GM12873 (cell line): Measurements from ENCODE around the gene ACTBL2.

Experiments
- CTCF ChIP-seq: IDR thresholded peaks from 2 replicates; pipeline ENCODE4 v1.5.1; 2012; ENCODE audit warnings: low read depth, mild to moderate bottlenecking, moderate library complexity, low read length, control low read depth; ENCODE audit not compliant: insufficient read depth; ENCODE audit errors: missing control alignments

The ACTBL2 gene

DNA sequence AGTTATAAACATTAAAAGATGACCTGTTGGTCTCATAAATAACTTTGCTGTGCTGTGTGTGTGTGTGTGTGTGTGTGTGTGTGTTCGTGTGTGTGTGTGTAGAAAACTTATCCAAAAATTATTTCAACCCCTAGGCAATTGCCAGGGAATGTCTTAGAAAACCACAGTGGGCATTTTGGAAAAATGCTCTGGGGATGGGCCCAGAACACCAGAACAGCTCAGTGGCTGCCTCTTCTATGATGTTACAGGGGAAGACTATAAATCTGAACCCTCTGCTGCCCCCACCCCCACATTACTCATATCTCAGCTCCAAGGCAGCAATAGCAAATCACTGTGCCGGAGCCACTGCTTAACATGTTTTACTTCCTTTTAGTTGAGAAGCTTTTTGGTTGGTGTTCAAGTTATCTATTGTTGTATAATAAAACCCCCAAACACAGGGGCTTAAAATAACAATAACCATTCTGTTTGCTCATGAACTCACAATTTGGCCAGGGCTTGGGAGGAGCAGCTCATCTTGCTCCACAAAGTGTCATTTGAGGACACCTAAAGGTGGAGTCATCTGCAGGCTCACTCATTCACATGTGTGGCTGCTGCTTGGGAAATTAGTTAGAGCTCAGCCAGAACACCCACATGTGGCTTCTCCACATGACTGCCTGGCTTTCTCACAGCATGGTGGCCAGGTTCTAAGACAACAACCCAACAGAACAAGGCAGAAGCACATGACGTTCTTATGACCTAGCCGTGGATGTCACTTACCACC, 40.4 kb downstream of the ACTBL2 start:
- no peak for TF ChIP-seq CTCF

DNA sequence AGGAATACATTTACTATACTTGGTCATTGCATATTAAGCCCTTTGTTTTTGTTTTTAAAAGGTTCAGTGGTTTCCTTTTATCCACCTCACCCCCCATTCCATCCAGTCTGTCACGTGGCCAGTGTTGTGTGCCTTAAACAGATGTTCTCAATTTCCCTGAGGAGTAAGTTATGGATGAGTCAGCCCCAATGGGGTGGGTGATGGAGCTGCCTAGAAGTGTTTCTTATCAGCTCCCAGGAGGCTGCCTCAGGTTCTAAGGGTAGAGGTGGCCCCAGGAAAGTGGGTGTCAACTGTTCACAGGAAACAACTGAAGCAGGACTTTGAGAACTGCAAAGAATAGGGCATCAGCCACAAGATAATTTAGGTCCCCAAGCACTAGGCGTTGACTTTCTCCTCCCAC, 41.1 kb downstream of the ACTBL2 start:
- TF ChIP-seq CTCF = no peak

- TF ChIP-seq CTCF = no peak
Observed at GRCh38 chr5:57439601-57440000, 43.0 kb downstream of the ACTBL2 start.

DNA sequence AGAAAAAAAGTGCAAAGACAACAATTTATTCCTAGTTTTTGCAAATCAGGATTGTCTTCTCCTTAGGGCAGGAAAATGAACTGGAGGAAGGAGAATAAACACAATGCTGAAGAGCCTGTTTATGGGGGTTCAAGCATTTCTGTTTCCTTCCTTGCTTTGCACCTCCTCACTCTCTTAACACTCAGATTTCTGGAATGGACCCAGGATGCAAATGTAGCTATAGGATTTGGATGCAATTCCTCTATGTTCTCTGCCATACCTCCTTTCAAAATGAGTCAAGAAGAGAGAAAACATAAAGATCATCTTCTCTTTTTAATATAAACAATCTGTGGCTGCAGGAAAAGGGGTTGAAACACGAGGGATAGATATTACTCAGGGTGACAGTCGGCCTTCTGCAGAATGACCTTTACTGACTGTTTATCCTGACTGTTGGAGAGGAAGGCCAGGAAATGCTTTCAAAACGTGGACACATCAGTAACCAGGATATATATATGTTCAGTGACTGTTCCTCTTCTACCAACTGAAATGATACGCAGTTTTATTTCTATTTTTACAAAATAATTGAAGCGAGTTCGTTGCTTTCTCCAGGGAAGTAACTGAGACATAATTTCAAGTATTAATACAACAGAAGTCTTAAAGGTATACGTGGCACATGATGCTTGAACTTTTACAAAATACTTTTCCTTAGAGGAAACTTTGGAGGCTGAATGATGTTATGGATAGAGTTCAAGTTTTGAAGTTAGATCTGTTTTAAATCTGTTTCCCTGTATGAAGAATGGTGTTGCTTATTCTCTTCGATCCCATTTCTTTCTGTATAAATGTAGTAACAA, 44.4 kb downstream of the ACTBL2 start:
- TF ChIP-seq CTCF = no peak

DNA sequence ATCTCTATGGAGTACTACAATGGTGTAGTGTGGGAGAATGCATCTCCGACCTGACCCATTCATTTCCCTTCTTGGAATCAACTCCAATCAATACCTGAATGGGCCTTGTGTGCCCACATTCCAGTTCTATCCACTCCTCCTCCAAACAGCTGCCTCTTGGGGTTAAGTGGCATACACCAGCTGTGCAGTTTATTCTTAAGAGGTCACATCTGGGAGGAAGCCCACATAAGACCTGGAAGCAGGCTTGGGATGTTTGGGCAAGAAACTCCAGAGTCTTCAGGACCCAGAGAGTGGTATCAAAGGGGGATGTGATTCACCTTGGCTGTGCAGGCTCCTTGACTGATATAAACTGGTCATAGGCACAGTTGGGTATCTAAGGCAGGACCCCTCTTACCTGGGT, 46.0 kb downstream of the ACTBL2 start:
- no peak for TF ChIP-seq CTCF

GRCh38 chr5:57435701-57436134, 46.9 kb downstream of the ACTBL2 start:
- TF ChIP-seq CTCF = no peak

GRCh38 chr5:57434683-57435082, 47.9 kb downstream of the ACTBL2 start:
- TF ChIP-seq CTCF = no peak
